ENCODE results near the gene TCF3. TPM values are rescaled to one million over a fixed set of nuclear protein-coding genes. Genes with fewer than 3 reads are reported as not detected.

The TCF3 gene
- total and polyA plus RNA-seq, 2 of the 8 experiments (the other 6 are each of a cell fraction or from before 2014, with no cell fraction given): 241 to 348 TPM

GRCh38 chr19:1568320-1569019 is 83.9 kb downstream of the TCF3 start, which contains the start of gene MEX3D (continued):
- 0 out of 4 replicates have a peak, but pooled peaks of 1 of the 2 experiments have one; percentile 35 for TF ChIP-seq HDAC2 (IDR thresholded peaks at IDR 0.05; ENCODE audit: borderline replicate concordance in 1 of 2, low read depth in 2 of 2, low read length in 2 of 2)
- no peak; the same call in 1 of the 2 replicates for TF ChIP-seq PHF8 (conservative IDR thresholded peaks at IDR 0.05; ENCODE audit: low read depth, low read length)
- peak; percentile 80; the same call in 1 of the 2 replicates for TF ChIP-seq TCF12 (IDR thresholded peaks at IDR 0.05; ENCODE audit: low read depth, low read length)
- TF ChIP-seq E2F6 (IDR thresholded peaks at IDR 0.05): peak; percentile 99
- TF ChIP-seq MAX (IDR thresholded peaks at IDR 0.05): peak; percentile 99
- no peak for TF ChIP-seq RXRA (IDR thresholded peaks at IDR 0.05; ENCODE audit: insufficient read depth, low read depth, low read length)
- TF ChIP-seq SP4 (IDR thresholded peaks at IDR 0.05; ENCODE audit: low read length): 0 out of 2 replicates have a peak, but pooled peaks have one; percentile 71
- peak; percentile 48; the same call in 1 of the 2 replicates for TF ChIP-seq KDM1A (IDR thresholded peaks at IDR 0.05; ENCODE audit: borderline replicate concordance, low read length)

Data from H1 (cell line).